ENCODE data around the gene OR5H2. TPM values are rescaled to one million over a fixed set of nuclear protein-coding genes. Genes with fewer than 3 reads are reported as not detected.

Gene OR5H2
- total and polyA plus RNA-seq, 4 donors: 0.09 TPM; not detected in 3

DNA sequence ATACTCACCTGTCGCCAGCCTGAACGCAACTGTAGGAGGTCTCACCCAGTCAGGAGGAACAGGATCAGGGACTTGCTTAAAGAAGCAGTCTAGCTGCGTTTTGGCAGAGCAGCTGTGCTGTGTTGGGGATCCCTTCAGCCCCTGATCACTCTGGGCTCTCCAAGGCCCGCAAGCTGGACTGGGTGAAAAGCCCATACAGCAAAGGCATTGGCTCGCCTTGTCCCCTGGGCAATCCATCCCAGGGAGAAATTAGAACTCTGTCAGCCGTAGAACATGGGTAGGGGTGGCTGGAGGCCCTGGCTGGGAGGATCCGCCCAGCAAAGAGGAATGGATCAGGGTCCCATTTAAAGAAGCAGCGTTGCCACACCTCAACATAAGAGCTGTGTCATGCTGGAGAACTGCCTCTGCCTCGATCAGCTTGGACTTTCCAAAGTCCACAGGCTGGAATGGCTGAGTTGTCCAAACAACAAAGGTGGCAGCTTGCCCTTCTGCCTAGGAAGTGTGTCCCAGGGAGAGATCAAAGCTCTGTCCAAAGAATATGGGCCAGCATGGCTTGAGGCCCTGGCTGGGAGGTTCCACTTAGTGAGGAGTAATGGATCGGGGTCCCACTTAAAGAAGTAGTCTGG lies 9.1 kb downstream of the OR5H2 start:
- H3K27ac ChIP-seq (ENCODE audit: low read depth in 1 of 2, low read length in 2 of 2): no peak overlapping the region
- H3K36me3 ChIP-seq (ENCODE audit: control insufficient read depth in 4 of 4, insufficient read depth in 3 of 4, low read depth in 1 of 4, low read length in 3 of 4): no peaks in the 10 kb centered on the region
- no peak overlapping the region for H3K9ac ChIP-seq (ENCODE audit: low read depth in 1 of 2, low read length in 2 of 2)
- no peak for DNase-seq (ENCODE audit: low spot score)
- H3K27me3 ChIP-seq (ENCODE audit: control insufficient read depth in 4 of 4, insufficient read depth in 4 of 4, low read length in 3 of 4): no peaks in the 10 kb centered on the region
- WGBS: 70% methylated on average over 10 of the region's 10 CpGs
- TF ChIP-seq JUND (IDR thresholded peaks at IDR 0.05) (no peak), HNF4A (conservative IDR thresholded peaks at IDR 0.05) (peak in 1 of 2 donors; percentile 90), RXRA (IDR thresholded peaks at IDR 0.05) (peak in 1 of 2 donors; percentile 55), FOXA2 (IDR thresholded peaks at IDR 0.05) (no peak), SP1 (IDR thresholded peaks at IDR 0.05) (no peak), YY1 (IDR thresholded peaks at IDR 0.05) (no peak)
- H3K9me3 ChIP-seq (ENCODE audit: control insufficient read depth in 4 of 4, low read length in 3 of 4): no peaks in the 10 kb centered on the region
- no peak overlapping the region for H3K4me3 ChIP-seq (ENCODE audit: low read depth in 1 of 3, low read length in 3 of 3)
- peaks cover 0 to 3% (median 0%) of the 10 kb centered on the region in 4 donors for H3K4me1 ChIP-seq (ENCODE audit: control insufficient read depth in 4 of 4, insufficient read depth in 4 of 4, low read length in 3 of 4)

DNA sequence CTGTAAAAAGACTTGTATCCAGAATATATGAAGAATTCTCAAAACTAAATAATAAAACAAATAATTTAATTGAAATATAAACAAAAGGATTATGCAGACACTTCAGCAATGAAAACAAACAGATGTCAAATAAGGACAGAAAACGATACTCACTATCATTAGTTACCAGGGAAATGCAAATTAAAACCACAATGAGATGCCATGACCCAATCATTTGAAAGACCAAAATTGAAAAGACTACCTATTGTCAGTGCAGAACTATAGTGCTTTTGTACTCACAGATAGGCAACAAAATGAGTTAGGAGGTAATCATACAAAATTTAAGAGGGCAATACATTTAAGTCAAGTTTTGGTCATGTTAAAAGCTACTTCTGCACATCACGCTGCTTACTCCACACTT lies 39.8 kb downstream of the OR5H2 start:
- no peaks in the 10 kb centered on the region for H3K36me3 ChIP-seq (ENCODE audit: control insufficient read depth in 4 of 4, insufficient read depth in 3 of 4, low read depth in 1 of 4, low read length in 3 of 4)
- H3K9ac ChIP-seq (ENCODE audit: low read depth in 1 of 2, low read length in 2 of 2): no peak overlapping the region
- no peak for DNase-seq (ENCODE audit: low spot score)
- H3K4me3 ChIP-seq (ENCODE audit: low read depth in 1 of 3, low read length in 3 of 3): no peak overlapping the region
- H3K27me3 ChIP-seq (ENCODE audit: control insufficient read depth in 4 of 4, insufficient read depth in 4 of 4, low read length in 3 of 4): no peaks in the 10 kb centered on the region
- TF ChIP-seq RAD21 (IDR thresholded peaks at IDR 0.05) (no peak), FOXA1 (IDR thresholded peaks at IDR 0.05) (no peak), RXRA (IDR thresholded peaks at IDR 0.05) (no peak)
- TF ChIP-seq, protein P1, sequence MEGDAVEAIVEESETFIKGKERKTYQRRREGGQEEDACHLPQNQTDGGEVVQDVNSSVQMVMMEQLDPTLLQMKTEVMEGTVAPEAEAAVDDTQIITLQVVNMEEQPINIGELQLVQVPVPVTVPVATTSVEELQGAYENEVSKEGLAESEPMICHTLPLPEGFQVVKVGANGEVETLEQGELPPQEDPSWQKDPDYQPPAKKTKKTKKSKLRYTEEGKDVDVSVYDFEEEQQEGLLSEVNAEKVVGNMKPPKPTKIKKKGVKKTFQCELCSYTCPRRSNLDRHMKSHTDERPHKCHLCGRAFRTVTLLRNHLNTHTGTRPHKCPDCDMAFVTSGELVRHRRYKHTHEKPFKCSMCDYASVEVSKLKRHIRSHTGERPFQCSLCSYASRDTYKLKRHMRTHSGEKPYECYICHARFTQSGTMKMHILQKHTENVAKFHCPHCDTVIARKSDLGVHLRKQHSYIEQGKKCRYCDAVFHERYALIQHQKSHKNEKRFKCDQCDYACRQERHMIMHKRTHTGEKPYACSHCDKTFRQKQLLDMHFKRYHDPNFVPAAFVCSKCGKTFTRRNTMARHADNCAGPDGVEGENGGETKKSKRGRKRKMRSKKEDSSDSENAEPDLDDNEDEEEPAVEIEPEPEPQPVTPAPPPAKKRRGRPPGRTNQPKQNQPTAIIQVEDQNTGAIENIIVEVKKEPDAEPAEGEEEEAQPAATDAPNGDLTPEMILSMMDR (IDR thresholded peaks at IDR 0.05; ENCODE audit: low read depth, low read length, missing input control): no peak
- no peaks in the 10 kb centered on the region for H3K9me3 ChIP-seq (ENCODE audit: control insufficient read depth in 4 of 4, low read length in 3 of 4)
- peaks cover 0 to 2% (median 0%) of the 10 kb centered on the region in 4 donors for H3K4me1 ChIP-seq (ENCODE audit: control insufficient read depth in 4 of 4, insufficient read depth in 4 of 4, low read length in 3 of 4)
- H3K27ac ChIP-seq (ENCODE audit: low read depth in 1 of 2, low read length in 2 of 2): no peak overlapping the region
- 86% methylated on average over 2 of the region's 2 CpGs for WGBS

DNA sequence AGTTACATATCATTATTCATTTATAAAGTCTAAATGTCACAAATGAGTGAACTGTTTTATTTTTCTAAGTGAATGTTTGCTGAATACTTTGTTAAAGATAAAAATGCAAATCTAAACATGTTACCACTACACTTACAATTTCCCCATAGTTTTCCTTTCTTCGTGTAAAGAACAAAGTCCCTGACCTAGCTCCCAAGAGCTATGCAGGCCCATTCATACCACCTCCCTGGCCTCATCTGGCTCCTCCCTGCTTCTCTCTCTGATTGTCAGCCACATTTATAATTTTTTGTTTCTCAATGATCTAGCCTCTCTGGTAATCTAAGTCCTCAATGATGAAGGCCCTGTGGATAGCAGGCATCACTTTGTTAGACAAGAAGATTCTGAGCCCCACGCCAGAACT lies 40.4 kb downstream of the OR5H2 start:
- Histone ChIP-seq H3K4me1 (ENCODE audit: control insufficient read depth in 4 of 4, insufficient read depth in 4 of 4, low read length in 3 of 4) (peaks cover 0 to 2% (median 0%) of the 10 kb centered on the region in 4 donors), H3K9me3 (ENCODE audit: control insufficient read depth in 4 of 4, low read length in 3 of 4) (no peaks in the 10 kb centered on the region), H3K27ac (ENCODE audit: low read depth in 1 of 2, low read length in 2 of 2) (no peak overlapping the region), H3K4me3 (ENCODE audit: low read depth in 1 of 3, low read length in 3 of 3) (no peak overlapping the region), H3K36me3 (ENCODE audit: control insufficient read depth in 4 of 4, insufficient read depth in 3 of 4, low read depth in 1 of 4, low read length in 3 of 4) (no peaks in the 10 kb centered on the region), H3K9ac (ENCODE audit: low read depth in 1 of 2, low read length in 2 of 2) (no peak overlapping the region), H3K27me3 (ENCODE audit: control insufficient read depth in 4 of 4, insufficient read depth in 4 of 4, low read length in 3 of 4) (no peaks in the 10 kb centered on the region)
- WGBS: 64% methylated on average over 2 of the region's 2 CpGs
- no peak for DNase-seq (ENCODE audit: low spot score)
- TF ChIP-seq JUND (IDR thresholded peaks at IDR 0.05) (no peak), HNF4A (conservative IDR thresholded peaks at IDR 0.05) (peak in 1 of 2 donors; percentile 11)

DNA sequence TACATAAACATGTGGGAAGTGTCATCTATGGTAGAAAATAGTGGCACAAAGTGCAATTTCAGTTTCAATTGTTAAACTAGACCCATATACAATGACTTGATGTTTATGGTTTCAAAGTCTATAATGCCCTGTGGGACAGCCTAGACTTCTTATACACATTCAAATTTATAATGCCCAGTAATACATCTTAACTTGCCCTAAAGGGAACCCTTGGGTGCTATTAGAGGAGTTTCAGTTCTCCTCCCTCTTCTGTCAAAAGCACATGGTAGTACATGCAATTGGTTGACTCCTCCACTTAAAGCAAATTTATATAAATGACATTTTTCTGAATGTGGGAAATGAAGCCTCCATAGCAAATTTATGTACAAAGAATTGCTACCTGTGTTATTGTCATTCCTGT lies 41.1 kb downstream of the OR5H2 start:
- Histone ChIP-seq H3K27ac (ENCODE audit: low read depth in 1 of 2, low read length in 2 of 2) (no peak overlapping the region), H3K4me3 (ENCODE audit: low read depth in 1 of 3, low read length in 3 of 3) (no peak overlapping the region), H3K27me3 (ENCODE audit: control insufficient read depth in 4 of 4, insufficient read depth in 4 of 4, low read length in 3 of 4) (no peaks in the 10 kb centered on the region), H3K36me3 (ENCODE audit: control insufficient read depth in 4 of 4, insufficient read depth in 3 of 4, low read depth in 1 of 4, low read length in 3 of 4) (no peaks in the 10 kb centered on the region), H3K9ac (ENCODE audit: low read depth in 1 of 2, low read length in 2 of 2) (no peak overlapping the region), H3K4me1 (ENCODE audit: control insufficient read depth in 4 of 4, insufficient read depth in 4 of 4, low read length in 3 of 4) (peaks cover 0 to 2% (median 0%) of the 10 kb centered on the region in 4 donors), H3K9me3 (ENCODE audit: control insufficient read depth in 4 of 4, low read length in 3 of 4) (no peaks in the 10 kb centered on the region)
- DNase-seq (ENCODE audit: low spot score): no peak
- TF ChIP-seq, protein P1 (IDR thresholded peaks at IDR 0.05; ENCODE audit: low read depth, low read length, missing input control): no peak

All from liver (tissue), 9 donors.